HFFc6 (cell line): ENCODE measurements around the gene HOTAIR. TPM values are rescaled to one million over a fixed set of nuclear protein-coding genes. Genes with fewer than 3 reads are reported as not detected.

Source experiments
- DNase-seq: peaks from one replicate; pipeline ENCODE4 v3.0.0-alpha.2; 2018
- H3K27ac Mint-ChIP-seq: 2 replicates; pipeline ENCODE4 v1.8.0; 2020; ENCODE audit warnings: mild to moderate bottlenecking, mixed read lengths
- H3K27me3 Mint-ChIP-seq: 2 replicates; pipeline ENCODE4 v1.8.0; 2021; ENCODE audit warnings: mild to moderate bottlenecking, moderate library complexity, mixed read lengths; ENCODE audit not compliant: insufficient read depth
- H3K36me3 Mint-ChIP-seq: 2 replicates; pipeline ENCODE4 v1.8.0; 2021; ENCODE audit warnings: low read depth, mixed read lengths
- H3K4me1 Mint-ChIP-seq: 2 replicates; pipeline ENCODE4 v1.8.0; 2020; ENCODE audit warnings: low read depth, mixed read lengths
- H3K4me3 Mint-ChIP-seq: 2 replicates; pipeline ENCODE4 v1.8.0; 2020; ENCODE audit warnings: mild to moderate bottlenecking, moderate library complexity, mixed read lengths
- H3K9me3 Mint-ChIP-seq: 2 replicates; pipeline ENCODE4 v1.8.0; 2020; ENCODE audit warnings: mild to moderate bottlenecking, mixed read lengths
- CTCF ChIP-seq: fragments of 200-600 bp; sonication (generic); IDR thresholded peaks from 2 replicates; pipeline ENCODE4 v1.5.0; 2021; ENCODE audit warnings: antibody characterized with exemption, mild to moderate bottlenecking
- long read RNA-seq: library from polyadenylated mRNA; unstranded; transcript quantifications from one replicate; pipeline ENCODE4 v2.0.0, GENCODE V29; 2019
- total RNA-seq, 6 experiments: library from RNA; stranded (reverse); fragmentation: NEBNext Ultra II Directional; extraction: Animal tissue kit (Norgen Biotek cat#: 25700); gene quantifications; 2 replicates in 1 of 6; 3 replicates in 5 of 6; pipeline ENCODE4 v1.2.3, GENCODE V29; 2021

HOTAIR gene
- 1 to 10 TPM in 4 of 6 experiments, under 1 TPM in 1, not detected in 1; 0.26 to 3.7 (median 2.8) TPM for total RNA-seq
- long read RNA-seq = 0 reads

DNA sequence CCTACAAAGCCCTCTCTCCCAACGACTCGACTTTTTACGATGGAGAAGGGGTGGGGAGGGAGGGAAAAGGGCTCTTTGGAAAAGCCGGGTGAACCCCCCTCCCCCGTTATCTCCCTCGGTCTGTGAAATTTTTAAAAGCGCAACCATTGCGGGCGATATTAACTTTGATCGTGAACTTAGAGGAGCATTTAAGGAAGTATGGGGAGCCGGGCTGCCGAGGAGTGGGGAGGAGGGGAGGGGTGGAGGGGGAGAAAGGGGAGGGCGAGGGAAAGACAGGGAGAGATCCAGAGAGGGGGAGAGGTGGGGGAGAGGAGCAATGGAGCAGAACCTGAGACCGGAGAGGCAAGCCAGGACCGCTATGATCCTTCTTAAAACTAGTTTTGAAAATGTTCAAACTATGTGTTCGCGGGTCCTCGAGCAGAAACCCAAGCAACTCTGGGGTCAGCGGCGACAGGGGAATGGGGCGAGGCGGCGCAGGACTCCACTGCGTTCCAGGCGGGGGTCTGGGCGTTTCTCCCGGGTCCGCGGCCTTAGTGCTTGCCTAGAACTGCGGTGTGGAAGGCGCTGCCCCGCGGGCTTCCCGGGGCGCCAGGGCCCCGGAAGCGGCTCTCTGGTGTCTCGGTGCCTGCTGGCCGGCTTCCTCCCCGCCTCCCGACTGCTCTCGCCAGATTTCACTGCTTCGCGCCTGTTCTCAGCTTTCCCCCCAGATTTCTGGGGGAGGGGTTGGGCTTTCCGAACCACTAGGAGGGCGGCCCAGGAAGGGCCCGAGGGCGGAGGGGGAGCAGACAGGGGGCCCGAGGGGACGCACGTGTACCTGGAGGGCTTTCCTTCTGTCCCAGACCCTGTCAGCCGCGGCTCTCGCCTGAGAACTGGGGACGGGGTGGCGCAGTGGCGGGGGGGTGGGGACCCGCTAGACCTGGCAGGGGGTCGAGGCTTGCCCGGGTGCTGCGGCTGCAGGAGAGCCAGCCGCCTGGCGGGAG is at the start of gene HOTAIR:
HOTAIR (minus strand) TSS at position 871 of the 980 bp plus-strand sequence.
- DNase-seq = no peak
- H3K27me3 Mint-ChIP-seq = peaks cover 65% of the 10 kb centered on the region
- H3K4me1 Mint-ChIP-seq = peaks cover 5% of the 10 kb centered on the region; the same call in 1 of the 2 replicates
- H3K27ac Mint-ChIP-seq = peak within 1 kb of the TSS; percentile 66; the same call in 1 of the 2 replicates
- H3K36me3 Mint-ChIP-seq = no peaks in the 10 kb centered on the region
- peak within 1 kb of the TSS; percentile 80 for H3K4me3 Mint-ChIP-seq
- no peaks in the 10 kb centered on the region for H3K9me3 Mint-ChIP-seq
- no peak for TF ChIP-seq CTCF

- Mint-ChIP-seq H3K9me3 (no peaks in the 10 kb centered on the region), H3K4me3 (no peak overlapping the region), H3K27ac (no peak overlapping the region), H3K4me1 (peaks cover 14% of the 10 kb centered on the region), H3K36me3 (no peaks in the 10 kb centered on the region), H3K27me3 (peaks cover 69% of the 10 kb centered on the region)
- no peak for DNase-seq
- no peak for TF ChIP-seq CTCF
These were observed 49.4 kb upstream of the HOTAIR start for GRCh38 chr12:54024127-54024526.

- Mint-ChIP-seq H3K4me3 (no peak overlapping the region), H3K4me1 (peaks cover 14% of the 10 kb centered on the region), H3K27ac (no peak overlapping the region), H3K27me3 (peaks cover 63% of the 10 kb centered on the region), H3K36me3 (no peaks in the 10 kb centered on the region), H3K9me3 (no peaks in the 10 kb centered on the region)
- DNase-seq = no peak
- TF ChIP-seq CTCF = no peak
These were observed 48.5 kb upstream of the HOTAIR start for GRCh38 chr12:54022960-54023884.

DNA sequence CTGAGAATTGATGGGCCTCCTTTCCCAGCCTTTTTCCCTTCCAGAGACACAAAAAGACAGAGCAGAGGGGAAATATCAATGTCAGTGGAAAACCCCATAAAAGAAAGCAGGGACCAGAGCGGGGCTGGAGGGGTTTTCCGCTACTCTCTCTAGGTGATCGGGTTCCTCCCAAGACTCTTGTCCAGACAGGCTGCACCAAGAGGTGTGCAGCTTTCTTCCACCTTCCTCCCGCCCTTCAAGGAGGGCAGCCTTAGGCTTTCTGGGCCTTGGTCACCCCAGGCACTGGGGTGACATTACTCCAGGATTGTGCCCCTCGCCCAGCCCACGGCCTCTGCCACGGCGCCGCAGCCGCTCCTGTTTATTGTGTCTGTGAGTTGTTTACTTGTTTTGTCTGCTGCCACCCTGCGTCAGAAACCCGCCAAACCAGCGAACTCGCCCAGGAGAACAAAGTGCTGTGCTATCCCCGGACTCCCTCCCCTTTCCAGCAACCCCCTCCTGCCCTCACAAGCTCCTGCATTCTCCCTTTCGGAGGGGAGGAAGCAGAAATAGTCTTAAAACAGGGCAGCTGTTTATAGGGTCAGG is 46.8 kb upstream of the HOTAIR start:
- Mint-ChIP-seq H3K4me1 (peaks cover 22% of the 10 kb centered on the region), H3K27ac (no peak overlapping the region), H3K9me3 (no peaks in the 10 kb centered on the region), H3K4me3 (no peak overlapping the region), H3K27me3 (peaks cover 62% of the 10 kb centered on the region), H3K36me3 (no peaks in the 10 kb centered on the region)
- no peak; the same call in 1 of the 2 replicates for TF ChIP-seq CTCF
- DNase-seq = no peak
